Neural progenitor cell (in vitro differentiated cells): ENCODE data around the gene FKBP10.

Source experiments
- CTCF ChIP-seq: fragments of 200-600 bp; sonication (generic); IDR thresholded peaks from 2 replicates; pipeline ENCODE4 v1.5.1; 2017; ENCODE audit warnings: antibody characterized with exemption, mild to moderate bottlenecking
- EZH2 ChIP-seq: fragments of 200-600 bp; sonication (generic); IDR thresholded peaks from 2 replicates; pipeline ENCODE4 v1.6.1; 2017; ENCODE audit warnings: antibody characterized with exemption, mild to moderate bottlenecking, moderate library complexity
- EZH2phosphoT487 ChIP-seq: fragments of 200-600 bp; sonication (generic); IDR thresholded peaks from 2 replicates; pipeline ENCODE4 v1.6.1; 2017; ENCODE audit warnings: antibody characterized with exemption

- TF ChIP-seq EZH2 = no peak
- no peak for TF ChIP-seq CTCF
- TF ChIP-seq EZH2phosphoT487 = no peak
Measured at GRCh38 chr17:41797377-41797776, 15.4 kb upstream of the FKBP10 start.
